Thyroid gland (tissue), 4 donors: ENCODE data around the gene PHKG1. TPM values are rescaled to one million over a fixed set of nuclear protein-coding genes. Genes with fewer than 3 reads are reported as not detected.
A peak's percentile ranks its signal among the peaks of the same experiment; 100 is the strongest.
"Not testable (repeated sequence)": the region's sequence is repeated elsewhere in the genome, so short reads cannot be mapped to it uniquely, and the experiment has no call there.

Experiments
- DNase-seq, 2 donors: peaks; one replicate each; pipeline ENCODE4 v3.0.0-alpha.2; 2019
- H3K27ac ChIP-seq, 3 donors: fragments of 200-600 bp; sonication (generic); 1 replicate in 2 of 3; 2 replicates in 1 of 3; pipeline ENCODE4 v1.5.1; 2016 to 2019; ENCODE audit warnings: mild to moderate bottlenecking in 1 of 3, moderate library complexity in 1 of 3
- H3K27me3 ChIP-seq: fragments of 200-600 bp; sonication (generic); one replicate; pipeline ENCODE4 v1.5.1; 2019
- H3K36me3 ChIP-seq, 2 donors: fragments of 200-600 bp; sonication (generic); one replicate each; pipeline ENCODE4 v1.5.1; 2016 to 2019
- H3K4me1 ChIP-seq, 2 donors: fragments of 200-600 bp; sonication (generic); one replicate each; pipeline ENCODE4 v1.5.1; 2017 to 2019
- H3K4me3 ChIP-seq, 3 donors: fragments of 200-600 bp; sonication (generic); replicated peaks in 1 of 3; 1 replicate in 2 of 3; 2 replicates in 1 of 3; pipeline ENCODE4 v1.5.1; 2016; ENCODE audit warnings: mild to moderate bottlenecking in 1 of 3
- H3K9me3 ChIP-seq: fragments of 200-600 bp; sonication (generic); one replicate; pipeline ENCODE4 v1.5.1; 2017
- POLR2A ChIP-seq, 2 donors: fragments of 450-650 bp; IDR thresholded peaks; one replicate each; pipeline ENCODE4 v1.6.1; 2017; ENCODE audit warnings: antibody characterized with exemption in 2 of 2, mild to moderate bottlenecking in 2 of 2, moderate library complexity in 1 of 2
- WGBS, 2 donors: methylation state at CpG; one replicate each; pipeline ENCODE4 v1.1.5; 2017; 5-methylcytosine and 5-hydroxymethylcytosine counted together
- intact Hi-C: fragments of 100-400 bp; cut with DNase I; formaldehyde crosslinking; loops from one replicate; pipeline ENCODE4 v1.15.1; 2023
- total RNA-seq, 4 donors: library from RNA; depleted of rRNA; stranded (reverse); fragments of >200 nt; gene quantifications; one replicate each; pipeline ENCODE4 v1.2.3, GENCODE V29; 2016
- TF ChIP-seq, protein P1 (sequence below), 6 experiments: fragments of 200-600 bp in 3 of 6; fragments of 450-650 bp in 3 of 6; sonication (generic) in 3 of 6; IDR thresholded peaks; one replicate each; pipeline ENCODE4 v1.5.1; 2016 to 2019; ENCODE audit warnings: antibody characterized with exemption in 6 of 6, mild to moderate bottlenecking in 2 of 6, inconsistent platforms in 1 of 6, moderate library complexity in 1 of 6

PHKG1 gene
- total RNA-seq = 1 to 10 TPM in 3 of 4 donors, under 1 TPM in 1; 0.78 to 3.5 (median 1.8) TPM

DNA sequence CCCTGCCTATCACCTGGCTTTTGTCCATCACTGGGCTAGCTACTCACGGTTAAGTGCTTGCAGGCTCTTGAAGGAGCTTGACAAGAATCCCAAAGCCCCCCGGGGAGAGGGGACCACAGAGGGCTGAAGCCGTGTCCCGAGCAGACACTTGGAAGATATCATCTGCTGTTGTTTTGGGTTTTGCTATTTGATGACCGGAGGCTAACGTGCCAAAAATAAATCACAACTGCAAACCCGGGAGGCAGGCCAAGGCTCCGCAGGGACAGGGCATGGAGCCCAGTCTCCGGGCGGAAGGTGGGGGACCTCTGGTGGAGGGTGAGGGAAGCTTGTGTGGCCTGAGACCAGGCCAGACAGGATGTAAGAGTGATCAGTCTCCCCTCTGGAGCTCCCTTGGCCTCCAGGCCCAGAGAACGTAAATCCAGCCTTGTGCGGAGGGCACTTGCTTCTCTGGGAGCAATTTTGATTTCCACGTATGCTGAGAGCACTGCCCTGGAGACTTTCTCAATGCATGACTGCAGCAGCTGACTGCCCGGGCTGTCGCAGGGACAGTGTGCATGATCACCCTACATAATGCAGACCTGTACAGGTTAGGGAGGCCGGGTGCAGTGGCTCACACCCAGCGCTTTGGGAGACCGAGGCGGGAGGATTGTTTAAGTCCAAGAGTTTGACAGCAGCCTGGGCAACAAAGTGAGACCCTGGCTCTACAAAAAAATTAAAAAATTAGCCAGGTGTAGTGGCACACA is at the start of gene PHKG1:
Gene PHKG1 (minus strand): TSS at position 164 of the 743 bp plus-strand sequence. CDS start 4,011 bp downstream, outside the sequence.
- Histone ChIP-seq H3K9me3 (no peaks in the 10 kb centered on the region), H3K36me3 (no peaks in the 10 kb centered on the region), H3K4me1 (peaks cover 17 to 26% of the 10 kb centered on the region in 2 donors), H3K27ac (peak within 1 kb of the TSS; percentile 23 to 42 (median 34)), H3K27me3 (no peaks in the 10 kb centered on the region), H3K4me3 (no peak within 1 kb of the TSS)
- intact Hi-C loops = loop anchor here (10.0 kb wide), 1 partner anchor 448 kb away; no protein-coding TSS in a partner anchor
- peak; percentile 80 to 89 for DNase-seq
- WGBS, 2 donors = 24 to 31% methylated on average over 19 of the region's 19 CpGs
- TF ChIP-seq POLR2A (IDR thresholded peaks at IDR 0.05) = no peak
- TF ChIP-seq, protein P1, sequence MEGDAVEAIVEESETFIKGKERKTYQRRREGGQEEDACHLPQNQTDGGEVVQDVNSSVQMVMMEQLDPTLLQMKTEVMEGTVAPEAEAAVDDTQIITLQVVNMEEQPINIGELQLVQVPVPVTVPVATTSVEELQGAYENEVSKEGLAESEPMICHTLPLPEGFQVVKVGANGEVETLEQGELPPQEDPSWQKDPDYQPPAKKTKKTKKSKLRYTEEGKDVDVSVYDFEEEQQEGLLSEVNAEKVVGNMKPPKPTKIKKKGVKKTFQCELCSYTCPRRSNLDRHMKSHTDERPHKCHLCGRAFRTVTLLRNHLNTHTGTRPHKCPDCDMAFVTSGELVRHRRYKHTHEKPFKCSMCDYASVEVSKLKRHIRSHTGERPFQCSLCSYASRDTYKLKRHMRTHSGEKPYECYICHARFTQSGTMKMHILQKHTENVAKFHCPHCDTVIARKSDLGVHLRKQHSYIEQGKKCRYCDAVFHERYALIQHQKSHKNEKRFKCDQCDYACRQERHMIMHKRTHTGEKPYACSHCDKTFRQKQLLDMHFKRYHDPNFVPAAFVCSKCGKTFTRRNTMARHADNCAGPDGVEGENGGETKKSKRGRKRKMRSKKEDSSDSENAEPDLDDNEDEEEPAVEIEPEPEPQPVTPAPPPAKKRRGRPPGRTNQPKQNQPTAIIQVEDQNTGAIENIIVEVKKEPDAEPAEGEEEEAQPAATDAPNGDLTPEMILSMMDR (IDR thresholded peaks at IDR 0.05) = peak in 3 of 6 experiments; percentile 25 to 68 (median 49)

- DNase-seq, H3K4me3 ChIP-seq, H3K9me3 ChIP-seq, intact Hi-C loops, H3K4me1 ChIP-seq, H3K27me3 ChIP-seq, H3K27ac ChIP-seq, H3K36me3 ChIP-seq: not testable (repeated sequence)
- WGBS, 2 donors = 70 to 71% methylated on average over 2 of the region's 2 CpGs
These were observed 38.3 kb upstream of the PHKG1 start for GRCh38 chr7:56131062-56131461.

GRCh38 chr7:56127241-56127975 is 34.7 kb upstream of the PHKG1 start:
- Histone ChIP-seq H3K4me1 (peaks cover 4 to 9% of the 10 kb centered on the region in 2 donors), H3K27ac (no peak overlapping the region), H3K4me3 (no peak overlapping the region), H3K36me3 (no peaks in the 10 kb centered on the region), H3K9me3 (no peaks in the 10 kb centered on the region), H3K27me3 (no peaks in the 10 kb centered on the region)
- WGBS, 2 donors = 88% methylated on average over 7 of the region's 7 CpGs
- intact Hi-C loops = no loop called here
- DNase-seq = no peak
- no peak for TF ChIP-seq POLR2A (IDR thresholded peaks at IDR 0.05)
- TF ChIP-seq, protein P1 (IDR thresholded peaks at IDR 0.05) = no peak

- Histone ChIP-seq H3K4me3 (no peak overlapping the region), H3K27ac (no peak overlapping the region), H3K27me3 (no peaks in the 10 kb centered on the region), H3K9me3 (no peaks in the 10 kb centered on the region), H3K4me1 (peaks cover 4 to 14% of the 10 kb centered on the region in 2 donors), H3K36me3 (no peaks in the 10 kb centered on the region)
- no peak for DNase-seq
- 81 to 87% methylated on average over 8 of the region's 8 CpGs for WGBS, 2 donors
- intact Hi-C loops = no loop called here
- TF ChIP-seq POLR2A (IDR thresholded peaks at IDR 0.05) = no peak
- TF ChIP-seq, protein P1 (IDR thresholded peaks at IDR 0.05) = no peak
These were observed 33.1 kb upstream of the PHKG1 start for GRCh38 chr7:56125831-56126230.

DNA sequence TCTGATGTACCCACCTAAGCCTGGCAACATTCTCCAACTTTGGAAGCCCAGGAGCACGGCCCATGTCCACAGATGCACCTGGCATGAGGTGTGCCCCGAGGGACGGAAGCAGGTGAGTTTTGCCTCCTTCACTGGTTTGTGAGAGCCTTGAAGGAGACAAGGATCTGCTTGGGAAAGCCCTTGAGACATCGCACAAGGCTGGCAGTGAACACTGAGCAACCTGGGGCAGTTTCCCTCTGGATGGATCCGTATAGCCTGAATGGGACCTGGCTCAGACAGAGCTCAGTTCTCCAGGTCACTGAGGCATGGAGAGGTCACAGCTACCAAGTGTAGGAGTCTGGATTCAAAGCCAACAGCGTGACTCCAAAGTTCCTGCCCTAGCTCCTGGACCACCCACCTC is 32.2 kb upstream of the PHKG1 start:
- peak; percentile 55 to 64 for DNase-seq
- H3K4me3 ChIP-seq = no peak overlapping the region
- no peak overlapping the region for H3K27ac ChIP-seq
- no peaks in the 10 kb centered on the region for H3K27me3 ChIP-seq
- TF ChIP-seq, protein P1 (IDR thresholded peaks at IDR 0.05) = no peak
- TF ChIP-seq POLR2A (IDR thresholded peaks at IDR 0.05) = no peak
- intact Hi-C loops = no loop called here
- peaks cover 4 to 14% of the 10 kb centered on the region in 2 donors for H3K4me1 ChIP-seq
- 21 to 48% methylated on average over 3 to 5 of the region's 6 CpGs for WGBS, 2 donors
- no peaks in the 10 kb centered on the region for H3K9me3 ChIP-seq
- H3K36me3 ChIP-seq = no peaks in the 10 kb centered on the region
